CD14-positive monocyte (primary cell): ENCODE results near the gene RPS6KA2. TPM values are rescaled to one million over a fixed set of nuclear protein-coding genes. Genes with fewer than 3 reads are reported as not detected.

ENCODE experiments used
- DNase-seq, 3 donors: peaks; one replicate each; pipeline ENCODE4 v3.0.0-alpha.2; 2011 to 2022
- H2AFZ ChIP-seq: 2 replicates; pipeline ENCODE4 v1.6.0; 2012; ENCODE audit warnings: mild to moderate bottlenecking, low read depth, low read length, inconsistent platforms; ENCODE audit not compliant: insufficient read depth, poor library complexity, severe bottlenecking
- H3K27ac ChIP-seq, 2 donors: 1 replicate in 1 of 2; 2 replicates in 1 of 2; pipeline ENCODE4 v1.5.1; 2012 to 2013; ENCODE audit warnings: low read length in 2 of 2, control low read depth in 1 of 2, inconsistent platforms in 1 of 2, low read depth in 1 of 2, mild to moderate bottlenecking in 1 of 2
- H3K27me3 ChIP-seq, 2 donors: one replicate each; pipeline versions ENCODE4 v1.6.0 to v1.6.1; 2011 to 2013; ENCODE audit warnings: low read length in 2 of 2; ENCODE audit not compliant: control insufficient read depth in 2 of 2, insufficient read depth in 2 of 2
- H3K36me3 ChIP-seq, 2 donors: replicated peaks in 1 of 2; 1 replicate in 1 of 2; 2 replicates in 1 of 2; pipeline versions ENCODE4 v1.5.1 to v1.6.1; 2012 to 2013; ENCODE audit warnings: low read length in 2 of 2, control low read depth in 1 of 2, inconsistent platforms in 1 of 2, mild to moderate bottlenecking in 1 of 2; ENCODE audit not compliant: insufficient read depth in 2 of 2, control insufficient read depth in 1 of 2
- H3K4me1 ChIP-seq, 2 donors: 1 replicate in 1 of 2; 2 replicates in 1 of 2; pipeline versions ENCODE4 v1.5.1 to v1.6.1; 2012 to 2013; ENCODE audit warnings: low read length in 2 of 2, control low read depth in 1 of 2, inconsistent platforms in 1 of 2, mild to moderate bottlenecking in 1 of 2, moderate library complexity in 1 of 2; ENCODE audit not compliant: insufficient read depth in 2 of 2, control insufficient read depth in 1 of 2
- H3K4me2 ChIP-seq: replicated peaks from 2 replicates; pipeline ENCODE3; 2012; ENCODE audit warnings: low read length, moderate library complexity, mild to moderate bottlenecking; ENCODE audit not compliant: poor library complexity, severe bottlenecking; ENCODE audit errors: extremely low read depth
- H3K4me3 ChIP-seq, 3 experiments: fragments of 200-600 bp in 1 of 3; sonication (generic) in 1 of 3; replicated peaks in 1 of 3; 1 replicate in 2 of 3; 2 replicates in 1 of 3; pipeline ENCODE4 v1.5.1; 2011 to 2013; ENCODE audit warnings: low read length in 3 of 3, mild to moderate bottlenecking in 3 of 3, control low read depth in 2 of 3, low read depth in 2 of 3, inconsistent platforms in 1 of 3, moderate library complexity in 1 of 3
- H3K79me2 ChIP-seq: 2 replicates; pipeline ENCODE4 v1.6.0; 2012; ENCODE audit warnings: mild to moderate bottlenecking, control low read depth, inconsistent platforms, low read length, moderate library complexity; ENCODE audit not compliant: insufficient read depth
- H3K9ac ChIP-seq: 2 replicates; pipeline ENCODE4 v1.6.0; 2017; ENCODE audit warnings: low read length, mild to moderate bottlenecking; ENCODE audit not compliant: insufficient read depth, poor library complexity, severe bottlenecking
- H3K9me3 ChIP-seq, 2 donors: replicated peaks in 1 of 2; 1 replicate in 1 of 2; 2 replicates in 1 of 2; pipeline versions ENCODE4 v1.5.1 to v1.6.1; 2012 to 2013; ENCODE audit warnings: low read length in 2 of 2, control low read depth in 1 of 2; ENCODE audit not compliant: control insufficient read depth in 1 of 2, insufficient read depth in 1 of 2
- H4K20me1 ChIP-seq: 2 replicates; pipeline ENCODE4 v1.6.0; 2012; ENCODE audit warnings: mild to moderate bottlenecking, low read length, control low read depth, moderate library complexity; ENCODE audit not compliant: insufficient read depth
- H3K27ac Mint-ChIP-seq, 7 donors: one replicate each; pipeline ENCODE4 v1.8.0; 2020; ENCODE audit warnings: mild to moderate bottlenecking in 7 of 7, mixed read lengths in 7 of 7, moderate library complexity in 6 of 7, inconsistent platforms in 2 of 7
- H3K27me3 Mint-ChIP-seq, 3 donors: one replicate each; pipeline ENCODE4 v1.8.0; 2021 to 2022; ENCODE audit warnings: low read depth in 3 of 3, mild to moderate bottlenecking in 3 of 3, mixed read lengths in 3 of 3, moderate library complexity in 3 of 3, inconsistent platforms in 1 of 3
- H3K36me3 Mint-ChIP-seq, 2 donors: one replicate each; pipeline ENCODE4 v1.8.0; 2020; ENCODE audit warnings: mixed read lengths in 2 of 2, inconsistent platforms in 1 of 2, mild to moderate bottlenecking in 1 of 2
- H3K4me1 Mint-ChIP-seq: one replicate; pipeline ENCODE4 v1.8.0; 2020; ENCODE audit warnings: mild to moderate bottlenecking, mixed read lengths
- H3K4me3 Mint-ChIP-seq, 2 donors: one replicate each; pipeline ENCODE4 v1.8.0; 2020; ENCODE audit warnings: mild to moderate bottlenecking in 2 of 2, mixed read lengths in 2 of 2, moderate library complexity in 1 of 2
- H3K9me3 Mint-ChIP-seq, 7 donors: one replicate each; pipeline ENCODE4 v1.8.0; 2020 to 2022; ENCODE audit warnings: mixed read lengths in 7 of 7, mild to moderate bottlenecking in 6 of 7, moderate library complexity in 6 of 7, inconsistent platforms in 2 of 7
- WGBS: methylation state at CpG from one replicate; pipeline ENCODE4 v1.1.5; 2013; ENCODE audit warnings: missing lambda C conversion rate; ENCODE audit not compliant: insufficient coverage; 5-methylcytosine and 5-hydroxymethylcytosine counted together
- intact Hi-C, 2 donors: fragments of 100-400 bp; cut with micrococcal nuclease; formaldehyde crosslinking; loops; one replicate each; pipeline versions ENCODE4 v1.15.0 to v1.15.1; 2023
- polyA plus RNA-seq, 3 donors: library from polyadenylated mRNA; depleted of rRNA in 1 of 3; unstranded in 2 of 3; stranded (reverse) in 1 of 3; fragments of 300-500 nt in 2 of 3; fragments of >200 nt in 1 of 3; fragmentation: Illumina TruSeq in 2 of 3; gene quantifications; 1 replicate in 2 of 3; 2 replicates in 1 of 3; pipeline ENCODE4 v1.2.3, GENCODE V29; 2012 to 2021
- TF ChIP-seq, protein P1 (sequence below): fragments of 200-600 bp; IDR thresholded peaks from one replicate; pipeline ENCODE4 v1.8.0; 2022; ENCODE audit warnings: antibody characterized with exemption, mild to moderate bottlenecking

RPS6KA2 gene
- polyA plus RNA-seq, 3 donors = 1.4 to 3.1 (median 1.9) TPM

DNA sequence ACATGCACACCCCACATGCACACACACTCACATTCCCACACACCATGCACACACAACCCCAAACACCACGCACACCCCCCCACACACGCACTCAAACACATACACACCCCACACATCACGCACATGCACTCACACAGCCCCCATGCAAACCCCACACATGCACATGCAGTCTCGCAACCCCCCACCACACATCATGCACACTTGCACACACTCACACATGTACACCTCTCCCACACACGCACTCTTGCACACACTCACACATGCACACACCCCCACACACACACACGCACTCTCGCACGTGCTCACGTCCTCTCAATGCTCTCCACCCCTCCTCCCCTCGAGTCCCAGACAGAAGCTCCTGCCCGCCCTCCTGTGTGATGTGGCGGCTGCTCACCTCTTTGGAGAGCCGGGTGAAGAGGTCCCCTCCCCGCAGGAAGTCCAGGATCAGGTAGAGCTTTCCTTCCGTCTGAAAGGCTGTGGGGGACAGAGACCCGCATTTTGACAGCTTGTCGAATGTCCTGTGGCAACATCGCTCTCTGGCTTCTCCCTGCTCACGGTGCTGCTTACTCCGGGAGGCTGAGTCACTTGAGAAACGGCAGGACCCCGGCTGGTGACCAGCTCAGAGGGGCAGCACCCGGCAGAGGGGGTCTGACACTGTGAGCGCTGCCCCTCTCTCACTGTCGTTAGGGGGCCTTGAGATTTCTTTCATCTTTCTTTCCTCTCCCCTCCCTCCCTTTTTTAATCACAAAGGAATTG is 119.1 kb downstream of the RPS6KA2 start:
- no peaks in the 10 kb centered on the region for H3K4me1 ChIP-seq
- 94% methylated on average over 22 of the region's 25 CpGs for WGBS
- H3K79me2 ChIP-seq = no peaks in the 10 kb centered on the region
- TF ChIP-seq, protein P1, sequence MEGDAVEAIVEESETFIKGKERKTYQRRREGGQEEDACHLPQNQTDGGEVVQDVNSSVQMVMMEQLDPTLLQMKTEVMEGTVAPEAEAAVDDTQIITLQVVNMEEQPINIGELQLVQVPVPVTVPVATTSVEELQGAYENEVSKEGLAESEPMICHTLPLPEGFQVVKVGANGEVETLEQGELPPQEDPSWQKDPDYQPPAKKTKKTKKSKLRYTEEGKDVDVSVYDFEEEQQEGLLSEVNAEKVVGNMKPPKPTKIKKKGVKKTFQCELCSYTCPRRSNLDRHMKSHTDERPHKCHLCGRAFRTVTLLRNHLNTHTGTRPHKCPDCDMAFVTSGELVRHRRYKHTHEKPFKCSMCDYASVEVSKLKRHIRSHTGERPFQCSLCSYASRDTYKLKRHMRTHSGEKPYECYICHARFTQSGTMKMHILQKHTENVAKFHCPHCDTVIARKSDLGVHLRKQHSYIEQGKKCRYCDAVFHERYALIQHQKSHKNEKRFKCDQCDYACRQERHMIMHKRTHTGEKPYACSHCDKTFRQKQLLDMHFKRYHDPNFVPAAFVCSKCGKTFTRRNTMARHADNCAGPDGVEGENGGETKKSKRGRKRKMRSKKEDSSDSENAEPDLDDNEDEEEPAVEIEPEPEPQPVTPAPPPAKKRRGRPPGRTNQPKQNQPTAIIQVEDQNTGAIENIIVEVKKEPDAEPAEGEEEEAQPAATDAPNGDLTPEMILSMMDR = no peak
- Mint-ChIP-seq H3K36me3 (no peaks in the 10 kb centered on the region), H3K27ac (peak overlapping the region in 1 of 7 donors; percentile 29), H3K27me3 (no peaks in the 10 kb centered on the region), H3K4me3 (no peak overlapping the region), H3K4me1 (no peaks in the 10 kb centered on the region), H3K9me3 (peaks cover 0 to 3% (median 0%) of the 10 kb centered on the region in 7 donors)
- DNase-seq = no peak
- H2AFZ ChIP-seq = no peak overlapping the region
- H3K4me2 ChIP-seq = no peak overlapping the region
- H3K4me3 ChIP-seq = no peak overlapping the region
- no peak overlapping the region for H3K27ac ChIP-seq
- no peaks in the 10 kb centered on the region for H4K20me1 ChIP-seq
- H3K36me3 ChIP-seq = no peaks in the 10 kb centered on the region
- H3K27me3 ChIP-seq = no peaks in the 10 kb centered on the region
- H3K9ac ChIP-seq = no peak overlapping the region
- intact Hi-C loops = no loop called here
- no peaks in the 10 kb centered on the region for H3K9me3 ChIP-seq

DNA sequence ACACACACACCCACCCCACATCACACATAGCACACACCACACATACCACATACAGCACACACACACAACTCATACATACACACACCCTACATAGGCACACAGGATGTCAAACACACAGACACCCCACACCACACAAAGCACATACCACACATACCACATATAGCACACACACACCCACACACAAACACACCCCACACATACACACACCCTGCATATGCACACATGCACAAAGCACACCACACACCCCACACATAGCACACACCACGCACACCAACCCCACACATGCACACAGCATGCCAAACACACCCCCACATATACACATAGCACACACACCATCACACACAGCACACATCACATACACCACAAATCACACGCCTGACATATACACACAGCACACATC is 119.7 kb downstream of the RPS6KA2 start:
- DNase-seq = no peak
- 93% methylated on average over 2 of the region's 2 CpGs for WGBS
- no peaks in the 10 kb centered on the region for H3K79me2 ChIP-seq
- H4K20me1 ChIP-seq = no peaks in the 10 kb centered on the region
- no peak overlapping the region for H2AFZ ChIP-seq
- Mint-ChIP-seq H3K4me3 (no peak overlapping the region), H3K36me3 (no peaks in the 10 kb centered on the region), H3K27me3 (peaks cover 0 to under 1% (median 0%) of the 10 kb centered on the region in 3 donors), H3K4me1 (no peaks in the 10 kb centered on the region), H3K27ac (no peak overlapping the region), H3K9me3 (peaks cover 0 to 3% (median 0%) of the 10 kb centered on the region in 7 donors)
- H3K27me3 ChIP-seq = no peaks in the 10 kb centered on the region
- H3K4me2 ChIP-seq = no peak overlapping the region
- no peak overlapping the region for H3K9ac ChIP-seq
- H3K4me1 ChIP-seq = no peaks in the 10 kb centered on the region
- intact Hi-C loops = no loop called here
- H3K9me3 ChIP-seq = no peaks in the 10 kb centered on the region
- TF ChIP-seq, protein P1 = no peak
- H3K4me3 ChIP-seq = no peak overlapping the region
- H3K36me3 ChIP-seq = no peaks in the 10 kb centered on the region
- no peak overlapping the region for H3K27ac ChIP-seq
